GM21360 (cell line): ENCODE data around the gene PCDHA5.
"Not testable (repeated sequence)": the region's sequence is repeated elsewhere in the genome, so short reads cannot be mapped to it uniquely, and the experiment has no call there.

Source experiments
- ATAC-seq: cut with Tn5 transposase; IDR thresholded peaks from one replicate; pipeline ENCODE4 v1.9.1; 2021; ENCODE audit warnings: mild to moderate bottlenecking, moderate library complexity; ENCODE audit not compliant: unreplicated experiment

The PCDHA5 gene

DNA sequence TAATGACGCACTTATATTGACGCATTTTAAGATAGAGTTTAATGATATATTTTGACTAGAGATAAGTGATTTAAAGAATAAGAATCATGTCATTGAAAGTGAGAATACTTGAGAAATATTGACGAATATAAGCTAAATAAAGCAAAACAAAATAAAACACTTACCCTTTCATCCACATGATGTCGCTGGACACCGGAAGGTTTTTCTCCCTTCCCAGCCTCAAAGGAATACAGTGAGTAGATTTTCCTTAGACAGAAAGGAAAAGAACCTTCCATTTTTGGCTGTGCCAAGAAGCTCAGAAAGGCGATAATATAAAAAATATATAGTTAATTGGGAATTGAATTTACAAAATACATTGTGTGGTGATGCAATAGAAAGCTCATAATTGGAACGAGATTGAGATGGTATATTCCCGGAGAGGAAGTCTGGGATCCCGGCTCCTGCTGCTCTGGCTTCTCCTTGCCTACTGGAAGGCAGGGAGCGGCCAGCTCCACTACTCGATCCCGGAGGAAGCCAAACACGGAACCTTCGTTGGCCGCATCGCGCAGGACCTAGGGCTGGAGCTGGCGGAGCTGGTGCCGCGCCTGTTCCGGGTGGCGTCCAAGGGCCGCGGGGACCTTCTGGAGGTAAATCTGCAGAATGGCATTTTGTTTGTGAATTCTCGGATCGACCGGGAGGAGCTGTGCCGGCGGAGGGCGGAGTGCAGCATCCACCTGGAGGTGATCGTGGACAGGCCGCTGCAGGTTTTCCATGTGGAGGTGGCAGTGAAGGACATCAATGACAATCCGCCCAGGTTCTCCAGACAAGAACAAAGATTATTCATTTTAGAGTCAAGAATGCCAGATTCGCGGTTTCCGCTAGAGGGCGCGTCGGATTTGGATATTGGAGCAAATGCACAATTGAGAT, at the start of gene PCDHA5:
PCDHA5 (plus strand) TSS at position 239 of the 906 bp plus-strand sequence.
- no peak for ATAC-seq

DNA sequence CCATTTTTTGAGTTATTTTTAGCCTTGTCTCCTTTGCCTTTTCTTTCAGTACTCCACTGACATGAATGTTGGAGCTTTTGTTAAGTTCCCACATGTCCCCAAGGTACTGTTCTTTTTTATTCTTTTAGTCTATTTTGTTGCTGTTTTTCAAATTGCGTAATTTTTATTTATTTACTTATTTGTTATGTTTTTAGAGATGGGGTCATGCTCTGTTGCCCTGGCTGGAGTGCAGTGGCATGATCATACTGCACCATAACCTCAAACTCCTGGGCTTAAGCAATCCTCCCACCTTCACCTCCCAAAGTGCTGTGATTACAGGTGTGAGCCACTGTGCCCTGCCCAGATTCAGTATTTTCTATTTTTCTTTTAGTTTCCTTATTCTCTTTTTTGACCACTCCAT, 40.9 kb upstream of the PCDHA5 start:
- ATAC-seq, result no peak

DNA sequence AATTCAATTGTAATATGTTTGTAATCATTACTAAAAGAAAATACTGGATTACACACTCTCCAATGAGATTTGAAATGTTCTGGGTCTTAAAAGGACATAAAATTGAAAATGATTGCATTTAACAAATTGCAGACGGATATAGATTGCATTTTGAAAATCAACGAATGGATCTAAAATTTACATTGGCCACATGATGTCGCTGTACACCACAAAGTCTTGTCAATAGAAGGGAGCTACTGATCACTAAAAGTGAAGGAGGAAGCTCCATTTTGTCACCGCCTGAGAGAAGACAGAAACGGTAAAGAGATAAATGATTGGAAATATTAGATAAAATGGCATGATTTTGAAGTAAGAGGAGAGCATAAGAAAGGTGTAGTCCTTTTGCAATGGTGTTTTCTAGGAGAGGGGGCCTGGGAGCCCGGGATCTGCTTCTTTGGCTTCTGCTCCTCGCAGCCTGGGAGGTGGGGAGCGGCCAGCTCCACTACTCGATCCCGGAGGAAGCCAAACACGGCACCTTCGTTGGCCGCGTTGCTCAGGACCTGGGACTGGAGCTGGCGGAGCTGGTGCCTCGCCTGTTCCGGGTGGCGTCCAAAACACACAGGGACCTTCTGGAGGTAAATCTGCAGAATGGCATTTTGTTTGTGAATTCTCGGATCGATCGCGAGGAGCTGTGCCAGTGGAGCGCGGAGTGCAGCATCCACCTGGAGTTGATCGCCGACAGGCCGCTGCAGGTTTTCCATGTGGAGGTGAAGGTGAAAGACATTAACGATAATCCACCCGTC, 35.3 kb upstream of the PCDHA5 start, which contains the start of gene PCDHA1:
PCDHA1 (plus strand) TSS at position 236 of the 782 bp plus-strand sequence.
- no peak for ATAC-seq

DNA sequence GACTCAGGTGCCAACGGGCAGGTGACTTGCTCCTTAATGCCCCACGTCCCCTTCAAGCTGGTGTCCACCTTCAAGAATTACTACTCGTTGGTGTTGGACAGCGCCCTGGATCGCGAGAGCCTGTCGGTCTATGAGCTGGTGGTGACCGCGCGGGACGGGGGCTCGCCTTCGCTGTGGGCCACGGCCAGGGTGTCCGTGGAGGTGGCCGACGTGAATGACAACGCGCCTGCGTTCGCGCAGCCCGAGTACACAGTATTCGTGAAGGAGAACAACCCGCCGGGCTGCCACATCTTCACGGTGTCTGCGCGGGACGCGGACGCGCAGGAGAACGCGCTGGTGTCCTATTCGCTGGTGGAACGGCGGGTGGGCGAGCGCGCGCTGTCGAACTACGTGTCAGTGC, 34.0 kb upstream of the PCDHA5 start:
- ATAC-seq, result not testable (repeated sequence)

DNA sequence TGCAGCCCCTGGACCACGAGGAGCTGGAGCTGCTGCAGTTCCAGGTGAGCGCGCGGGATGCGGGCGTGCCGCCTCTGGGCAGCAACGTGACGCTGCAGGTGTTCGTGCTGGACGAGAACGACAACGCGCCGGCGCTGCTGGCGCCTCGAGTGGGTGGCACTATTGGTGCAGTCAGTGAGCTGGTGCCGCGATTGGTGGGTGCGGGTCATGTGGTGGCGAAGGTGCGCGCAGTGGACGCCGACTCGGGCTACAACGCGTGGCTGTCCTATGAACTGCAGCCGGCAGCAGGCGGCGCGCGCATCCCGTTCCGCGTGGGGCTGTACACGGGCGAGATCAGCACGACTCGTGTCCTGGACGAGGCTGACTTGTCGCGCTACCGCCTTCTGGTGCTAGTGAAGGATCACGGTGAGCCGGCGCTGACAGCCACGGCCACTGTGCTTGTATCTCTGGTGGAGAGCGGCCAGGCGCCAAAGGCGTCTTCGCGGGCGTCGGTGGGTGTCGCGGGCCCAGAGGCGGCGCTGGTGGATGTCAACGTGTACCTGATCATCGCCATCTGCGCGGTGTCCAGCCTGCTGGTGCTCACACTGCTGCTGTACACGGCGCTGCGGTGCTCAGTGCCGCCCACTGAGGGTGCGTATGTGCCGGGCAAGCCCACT, 33.4 kb upstream of the PCDHA5 start:
- ATAC-seq, result not testable (repeated sequence)

DNA sequence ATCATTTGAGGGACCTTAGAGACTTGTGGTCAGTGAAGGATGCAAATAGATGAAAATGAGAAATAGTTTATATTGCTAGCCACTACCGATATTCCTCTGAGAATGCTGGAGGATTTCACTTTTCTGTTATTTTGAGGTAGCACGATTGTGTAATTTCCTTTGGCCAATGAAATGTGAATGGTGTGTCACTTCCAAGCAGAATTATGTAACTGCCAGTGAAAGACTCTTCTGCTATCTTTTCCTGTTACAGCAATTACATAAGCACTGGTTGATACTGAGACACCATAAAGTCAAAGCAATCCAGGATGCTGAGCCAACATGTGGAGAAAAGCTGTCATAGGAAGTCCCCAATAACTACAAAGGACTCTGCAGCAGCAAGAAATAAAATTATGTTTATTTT, 30.3 kb upstream of the PCDHA5 start:
- no peak for ATAC-seq

DNA sequence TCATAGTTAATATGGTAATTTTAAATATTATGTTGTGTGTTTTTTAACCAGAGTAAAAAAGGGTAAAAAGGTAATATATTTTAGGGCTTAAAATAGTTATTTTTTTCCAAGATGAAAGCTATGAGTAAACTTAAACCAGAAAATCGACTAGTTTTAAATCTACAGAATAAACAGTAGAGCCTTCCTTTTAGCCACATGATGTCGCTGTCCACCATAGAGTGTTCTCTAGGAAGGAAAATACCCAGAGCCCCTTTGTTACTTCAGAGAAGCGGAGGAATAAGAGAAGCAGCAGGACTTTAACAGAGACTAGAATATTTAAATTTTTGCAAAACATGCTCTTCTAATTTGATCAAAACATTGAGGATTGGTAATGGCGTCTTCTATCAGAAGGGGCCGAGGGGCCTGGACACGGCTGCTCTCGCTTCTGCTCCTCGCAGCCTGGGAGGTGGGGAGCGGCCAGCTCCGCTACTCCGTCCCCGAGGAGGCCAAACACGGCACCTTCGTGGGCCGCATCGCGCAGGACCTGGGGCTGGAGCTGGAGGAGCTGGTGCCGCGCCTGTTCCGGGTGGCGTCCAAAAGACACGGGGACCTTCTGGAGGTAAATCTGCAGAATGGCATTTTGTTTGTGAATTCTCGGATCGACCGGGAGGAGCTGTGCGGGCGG, 26.7 kb upstream of the PCDHA5 start, which contains the start of gene PCDHA2:
PCDHA2 (plus strand) TSS at position 258 of the 664 bp plus-strand sequence.
- no peak for ATAC-seq

DNA sequence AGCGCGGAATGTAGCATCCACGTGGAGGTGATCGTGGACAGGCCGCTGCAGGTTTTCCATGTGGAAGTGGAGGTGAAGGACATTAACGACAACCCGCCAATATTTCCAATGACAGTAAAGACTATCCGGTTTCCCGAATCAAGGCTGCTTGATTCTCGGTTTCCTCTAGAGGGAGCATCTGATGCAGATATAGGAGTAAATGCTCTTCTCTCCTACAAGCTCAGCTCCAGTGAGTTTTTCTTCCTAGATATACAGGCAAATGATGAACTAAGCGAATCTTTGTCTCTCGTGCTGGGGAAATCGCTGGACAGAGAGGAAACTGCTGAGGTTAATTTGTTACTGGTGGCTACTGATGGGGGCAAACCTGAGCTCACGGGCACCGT, 26.2 kb upstream of the PCDHA5 start:
- ATAC-seq, result no peak

DNA sequence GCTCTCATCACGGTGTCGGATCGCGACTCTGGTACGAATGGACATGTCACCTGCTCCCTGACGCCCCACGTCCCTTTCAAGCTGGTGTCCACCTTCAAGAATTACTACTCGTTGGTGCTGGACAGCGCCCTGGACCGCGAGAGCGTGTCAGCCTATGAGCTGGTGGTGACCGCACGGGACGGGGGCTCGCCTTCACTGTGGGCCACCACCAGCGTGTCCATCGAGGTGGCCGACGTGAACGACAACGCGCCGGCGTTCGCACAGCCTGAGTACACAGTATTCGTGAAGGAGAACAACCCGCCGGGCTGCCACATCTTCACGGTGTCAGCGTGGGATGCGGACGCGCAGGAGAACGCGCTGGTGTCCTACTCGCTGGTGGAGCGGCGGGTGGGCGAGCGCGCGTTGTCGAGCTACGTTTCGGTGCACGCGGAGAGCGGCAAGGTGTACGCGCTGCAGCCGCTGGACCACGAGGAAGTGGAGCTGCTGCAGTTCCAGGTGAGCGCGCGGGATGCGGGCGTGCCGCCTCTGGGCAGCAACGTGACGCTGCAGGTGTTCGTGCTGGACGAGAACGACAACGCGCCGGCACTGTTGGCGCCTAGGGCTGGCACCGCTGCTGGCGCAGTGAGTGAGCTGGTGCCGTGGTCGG, 25.2 kb upstream of the PCDHA5 start:
- not testable (repeated sequence) for ATAC-seq

DNA sequence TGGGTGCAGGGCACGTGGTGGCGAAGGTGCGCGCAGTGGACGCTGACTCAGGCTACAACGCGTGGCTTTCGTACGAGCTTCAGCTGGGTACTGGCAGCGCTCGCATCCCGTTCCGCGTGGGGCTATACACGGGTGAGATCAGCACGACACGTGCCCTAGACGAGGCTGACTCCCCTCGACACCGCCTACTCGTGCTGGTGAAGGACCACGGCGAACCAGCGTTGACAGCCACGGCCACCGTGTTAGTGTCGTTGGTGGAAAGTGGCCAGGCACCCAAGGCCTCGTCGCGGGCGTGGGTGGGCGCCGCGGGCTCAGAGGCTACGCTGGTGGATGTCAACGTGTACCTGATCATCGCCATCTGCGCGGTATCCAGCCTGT, 24.7 kb upstream of the PCDHA5 start:
- ATAC-seq, result no peak

DNA sequence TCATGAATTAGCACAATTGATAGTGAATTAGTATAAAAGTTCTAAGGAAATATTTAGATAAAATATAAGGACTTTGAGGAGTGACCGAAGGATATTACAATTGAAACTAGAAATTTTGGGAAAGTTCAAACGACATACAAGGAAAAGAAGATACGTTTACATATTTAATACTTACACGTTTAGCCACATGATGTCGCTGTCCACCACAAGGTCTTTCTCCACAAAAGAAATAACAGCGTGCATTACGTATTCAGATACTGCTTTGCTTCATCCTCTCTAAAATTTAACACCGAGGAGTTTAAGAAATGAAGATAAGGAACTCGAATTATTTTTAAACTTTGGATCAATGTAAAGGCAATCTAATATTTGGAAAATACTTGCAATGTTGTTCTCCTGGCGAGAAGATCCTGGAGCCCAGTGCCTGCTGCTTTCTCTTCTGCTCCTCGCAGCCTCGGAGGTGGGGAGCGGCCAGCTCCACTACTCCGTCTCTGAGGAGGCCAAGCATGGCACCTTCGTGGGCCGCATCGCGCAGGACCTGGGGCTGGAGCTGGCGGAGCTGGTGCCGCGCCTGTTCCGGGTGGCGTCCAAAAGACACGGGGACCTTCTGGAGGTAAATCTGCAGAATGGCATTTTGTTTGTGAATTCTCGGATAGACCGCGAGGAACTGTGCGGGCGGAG, 20.5 kb upstream of the PCDHA5 start, which contains the start of gene PCDHA3:
PCDHA3 (plus strand) TSS at position 242 of the 678 bp plus-strand sequence.
- ATAC-seq, result no peak

DNA sequence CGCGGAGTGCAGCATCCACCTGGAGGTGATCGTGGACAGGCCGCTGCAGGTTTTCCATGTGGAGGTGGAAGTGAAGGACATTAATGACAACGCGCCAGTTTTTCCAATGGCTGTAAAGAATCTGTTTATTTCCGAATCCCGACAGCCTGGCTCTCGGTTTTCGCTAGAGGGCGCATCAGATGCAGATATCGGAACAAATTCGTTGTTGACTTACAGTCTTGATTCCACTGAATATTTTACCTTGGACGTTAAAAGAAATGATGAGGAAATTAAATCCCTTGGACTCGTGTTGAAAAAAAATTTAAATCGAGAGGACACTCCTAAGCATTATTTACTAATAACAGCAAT, 19.9 kb upstream of the PCDHA5 start:
- no peak for ATAC-seq

DNA sequence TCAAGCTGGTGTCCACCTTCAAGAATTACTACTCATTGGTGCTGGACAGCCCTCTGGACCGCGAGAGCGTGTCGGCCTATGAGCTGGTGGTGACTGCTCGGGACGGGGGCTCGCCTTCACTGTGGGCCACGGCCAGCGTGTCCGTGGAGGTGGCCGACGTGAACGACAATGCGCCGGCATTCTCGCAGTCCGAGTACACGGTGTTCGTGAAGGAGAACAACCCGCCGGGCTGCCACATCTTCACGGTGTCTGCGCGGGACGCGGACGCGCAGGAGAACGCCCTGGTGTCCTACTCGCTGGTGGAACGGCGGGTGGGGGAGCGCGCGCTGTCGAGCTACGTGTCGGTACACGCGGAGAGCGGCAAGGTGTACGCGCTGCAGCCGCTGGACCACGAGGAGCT, 19.0 kb upstream of the PCDHA5 start:
- ATAC-seq, result not testable (repeated sequence)

DNA sequence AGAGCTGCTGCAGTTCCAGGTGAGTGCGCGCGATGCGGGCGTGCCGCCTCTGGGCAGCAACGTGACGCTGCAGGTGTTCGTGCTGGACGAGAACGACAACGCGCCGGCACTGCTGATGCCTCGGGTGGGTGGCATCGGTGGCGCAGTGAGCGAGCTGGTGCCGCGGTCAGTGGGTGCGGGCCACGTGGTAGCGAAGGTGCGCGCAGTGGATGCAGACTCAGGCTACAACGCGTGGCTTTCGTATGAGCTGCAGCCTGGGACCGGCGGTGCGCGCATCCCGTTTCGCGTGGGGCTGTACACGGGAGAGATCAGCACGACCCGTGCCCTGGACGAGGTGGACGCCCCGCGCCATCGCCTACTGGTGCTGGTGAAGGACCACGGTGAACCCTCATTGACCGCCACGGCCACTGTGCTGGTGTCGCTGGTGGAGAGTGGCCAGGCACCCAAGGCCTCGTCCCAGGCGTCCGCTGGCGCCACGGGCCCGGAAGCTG, 18.6 kb upstream of the PCDHA5 start:
- ATAC-seq, result no peak

DNA sequence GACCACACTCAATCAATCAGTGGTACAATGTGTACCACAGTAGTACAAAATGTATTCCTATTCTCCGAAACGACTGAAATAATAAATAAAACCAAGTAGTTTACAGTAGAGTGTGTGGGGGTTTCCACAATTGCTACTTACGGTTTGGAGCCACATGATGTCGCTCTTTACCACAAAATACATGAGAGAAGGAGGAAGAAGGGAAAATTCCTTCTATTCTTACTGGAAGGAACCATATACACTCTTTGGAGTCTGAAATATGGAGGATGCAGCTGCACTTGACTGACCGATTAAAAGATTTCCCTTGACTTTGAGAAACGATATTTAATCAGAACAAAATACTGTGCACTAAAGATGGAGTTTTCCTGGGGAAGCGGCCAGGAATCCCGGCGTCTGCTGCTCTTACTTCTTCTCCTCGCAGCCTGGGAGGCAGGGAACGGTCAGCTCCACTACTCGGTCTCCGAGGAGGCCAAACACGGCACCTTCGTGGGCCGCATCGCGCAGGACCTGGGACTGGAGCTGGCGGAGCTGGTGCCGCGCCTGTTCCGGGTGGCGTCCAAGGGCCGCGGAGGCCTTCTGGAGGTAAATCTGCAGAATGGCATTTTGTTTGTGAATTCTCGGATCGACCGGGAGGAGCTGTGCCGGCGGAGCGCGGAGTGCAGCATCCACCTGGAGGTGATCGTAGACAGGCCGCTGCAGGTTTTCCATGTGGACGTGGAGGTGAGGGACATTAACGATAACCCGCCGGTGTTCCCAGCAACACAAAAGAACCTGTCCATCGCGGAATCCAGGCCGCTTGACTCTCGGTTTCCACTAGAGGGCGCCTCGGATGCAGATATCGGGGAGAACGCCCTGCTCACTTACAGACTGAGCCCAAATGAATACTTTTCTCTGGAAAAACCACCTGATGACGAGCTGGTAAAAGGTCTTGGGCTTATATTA, 14.3 kb upstream of the PCDHA5 start, which contains the start of gene PCDHA4:
PCDHA4 (plus strand) TSS at position 235 of the 942 bp plus-strand sequence.
- ATAC-seq, result no peak

DNA sequence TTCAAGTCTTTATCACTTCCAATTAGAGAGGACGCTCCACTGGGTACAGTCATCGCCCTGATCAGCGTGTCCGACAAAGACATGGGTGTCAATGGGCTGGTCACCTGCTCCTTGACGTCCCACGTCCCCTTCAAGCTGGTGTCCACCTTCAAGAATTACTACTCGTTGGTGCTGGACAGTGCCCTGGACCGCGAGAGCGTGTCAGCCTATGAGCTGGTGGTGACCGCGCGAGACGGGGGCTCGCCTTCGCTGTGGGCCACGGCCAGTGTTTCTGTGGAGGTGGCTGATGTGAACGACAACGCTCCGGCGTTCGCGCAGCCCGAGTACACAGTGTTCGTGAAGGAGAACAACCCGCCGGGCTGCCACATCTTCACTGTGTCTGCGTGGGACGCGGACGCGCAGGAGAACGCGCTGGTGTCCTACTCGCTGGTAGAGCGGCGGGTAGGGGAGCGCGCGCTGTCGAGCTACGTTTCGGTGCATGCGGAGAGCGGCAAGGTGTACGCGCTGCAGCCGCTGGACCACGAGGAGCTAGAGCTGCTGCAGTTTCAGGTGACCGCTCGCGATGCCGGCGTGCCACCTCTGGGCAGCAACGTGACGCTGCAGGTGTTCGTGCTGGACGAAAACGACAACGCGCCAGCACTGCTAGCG, 13.0 kb upstream of the PCDHA5 start:
- ATAC-seq, result not testable (repeated sequence)

DNA sequence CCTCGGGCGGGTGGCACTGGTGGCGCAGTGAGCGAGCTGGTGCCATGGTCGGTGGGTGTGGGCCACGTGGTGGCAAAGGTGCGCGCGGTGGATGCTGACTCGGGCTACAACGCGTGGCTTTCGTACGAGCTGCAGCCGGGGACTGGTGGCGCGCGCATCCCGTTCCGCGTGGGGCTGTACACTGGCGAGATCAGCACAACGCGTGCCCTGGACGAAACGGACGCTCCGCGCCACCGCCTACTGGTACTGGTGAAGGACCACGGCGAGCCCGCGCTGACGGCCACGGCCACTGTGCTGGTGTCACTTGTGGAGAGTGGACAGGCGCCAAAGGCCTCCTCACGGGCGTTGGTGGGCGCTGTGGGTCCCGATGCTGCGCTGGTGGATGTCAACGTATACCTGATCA, 12.5 kb upstream of the PCDHA5 start:
- ATAC-seq, result no peak

DNA sequence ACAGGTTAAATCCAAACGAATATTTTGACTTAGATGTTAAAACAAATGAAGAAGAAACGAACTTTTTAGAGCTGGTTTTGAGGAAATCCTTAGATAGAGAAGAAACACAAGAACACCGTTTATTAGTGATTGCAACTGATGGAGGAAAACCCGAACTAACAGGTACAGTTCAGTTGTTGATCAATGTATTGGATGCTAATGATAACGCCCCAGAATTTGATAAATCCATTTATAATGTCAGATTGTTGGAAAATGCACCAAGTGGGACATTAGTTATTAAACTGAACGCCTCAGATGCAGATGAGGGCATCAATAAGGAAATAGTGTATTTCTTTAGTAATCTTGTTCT, 842 bp downstream of the PCDHA5 start:
- ATAC-seq, result no peak
